Neural cell (in vitro differentiated cells): ENCODE data around the gene PARM1. TPM values are rescaled to one million over a fixed set of nuclear protein-coding genes. Genes with fewer than 3 reads are reported as not detected.

Experiments used
- H2AFZ ChIP-seq: fragments of 200-600, 300-800 bp; sonication (generic), shearing (Covaris generic); 2 replicates; pipeline ENCODE4 v1.6.0; 2014; ENCODE audit warnings: low read depth, mild to moderate bottlenecking, antibody characterized with exemption, low read length, moderate library complexity
- H3F3A ChIP-seq: fragments of 200-600 bp; shearing (Covaris generic); 2 replicates; pipeline ENCODE4 v1.6.1; 2016; ENCODE audit warnings: mild to moderate bottlenecking, moderate library complexity, mixed read lengths, antibody characterized with exemption, low read length; ENCODE audit not compliant: insufficient read depth, poor library complexity, severe bottlenecking
- H3K27ac ChIP-seq: fragments of 200-600, 300-800 bp; sonication (generic), shearing (Covaris generic); 2 replicates; pipeline ENCODE4 v1.5.1; 2014; ENCODE audit warnings: mild to moderate bottlenecking, low read length, moderate library complexity
- H3K27me3 ChIP-seq: fragments of 300-800, 200-600 bp; sonication (generic), shearing (Covaris generic); 2 replicates; pipeline ENCODE4 v1.6.0; 2014; ENCODE audit warnings: mild to moderate bottlenecking, low read depth, low read length, moderate library complexity; ENCODE audit not compliant: insufficient read depth
- H3K36me3 ChIP-seq: fragments of 300-800, 200-600 bp; sonication (generic), shearing (Covaris generic); 2 replicates; pipeline ENCODE4 v1.5.1; 2014; ENCODE audit warnings: mild to moderate bottlenecking, antibody characterized with exemption, low read length, moderate library complexity; ENCODE audit not compliant: insufficient read depth
- H3K4me2 ChIP-seq: fragments of 300-800, 200-600 bp; sonication (generic), shearing (Covaris generic); 2 replicates; pipeline ENCODE4 v1.6.0; 2014; ENCODE audit warnings: mild to moderate bottlenecking, low read length
- H3K4me3 ChIP-seq: fragments of 300-800, 200-600 bp; sonication (generic), shearing (Covaris generic); 2 replicates; pipeline ENCODE4 v1.5.1; 2014; ENCODE audit warnings: mild to moderate bottlenecking, low read length, moderate library complexity
- H3K79me2 ChIP-seq: fragments of 200-600 bp; shearing (Covaris generic); replicated peaks from 2 replicates; pipeline ENCODE4 v1.6.0; 2014; ENCODE audit warnings: mild to moderate bottlenecking, low read length, moderate library complexity; ENCODE audit not compliant: insufficient read depth
- H3K9ac ChIP-seq: fragments of 300-800, 200-600 bp; sonication (generic), shearing (Covaris generic); 2 replicates; pipeline ENCODE4 v1.6.1; 2016; ENCODE audit warnings: mild to moderate bottlenecking, low read length, mixed read lengths
- H3K9me2 ChIP-seq: fragments of 200-600 bp; shearing (Covaris generic); 2 replicates; pipeline ENCODE4 v1.6.1; 2016; ENCODE audit warnings: mild to moderate bottlenecking, low read length, mixed read lengths; ENCODE audit not compliant: insufficient read depth
- H3K9me3 ChIP-seq: fragments of 200-600, 300-800 bp; sonication (generic), shearing (Covaris generic); 2 replicates; pipeline ENCODE4 v1.6.1; 2016; ENCODE audit warnings: mild to moderate bottlenecking, mixed run types, low read length, moderate library complexity, mixed read lengths
- H4K20me1 ChIP-seq: fragments of 200-600 bp; shearing (Covaris generic); 2 replicates; pipeline ENCODE4 v1.6.1; 2016; ENCODE audit warnings: mild to moderate bottlenecking, mixed run types; ENCODE audit not compliant: insufficient read depth
- EP300 ChIP-seq: fragments of 450-650 bp; conservative IDR thresholded peaks from 2 replicates; pipeline ENCODE4 v1.6.1; 2014; ENCODE audit warnings: antibody characterized with exemption, mild to moderate bottlenecking, moderate library complexity; ENCODE audit not compliant: poor library complexity, severe bottlenecking
- EZH2 ChIP-seq: fragments of 200-600, 300-800 bp; shearing (Covaris generic), sonication (generic); IDR thresholded peaks from 2 replicates; pipeline ENCODE4 v1.6.1; 2014; ENCODE audit warnings: antibody characterized with exemption, low read length, borderline replicate concordance, mild to moderate bottlenecking; ENCODE audit not compliant: insufficient read depth, poor library complexity, severe bottlenecking
- MXI1 ChIP-seq: fragments of 450-650 bp; conservative IDR thresholded peaks from 2 replicates; pipeline ENCODE4 v1.6.1; 2014; ENCODE audit warnings: antibody characterized with exemption, mild to moderate bottlenecking; ENCODE audit not compliant: poor library complexity, severe bottlenecking
- POLR2AphosphoS5 ChIP-seq: IDR thresholded peaks from 2 replicates; pipeline ENCODE4 v1.6.1; 2012
- RAD21 ChIP-seq: fragments of 450-650 bp; conservative IDR thresholded peaks from 2 replicates; pipeline ENCODE4 v1.6.1; 2014; ENCODE audit warnings: antibody characterized with exemption, mild to moderate bottlenecking, moderate library complexity
- SMC3 ChIP-seq: fragments of 450-650 bp; conservative IDR thresholded peaks from 2 replicates; pipeline ENCODE4 v1.6.1; 2014; ENCODE audit warnings: antibody characterized with exemption, mild to moderate bottlenecking, moderate library complexity; ENCODE audit not compliant: poor library complexity
- TAF1 ChIP-seq: IDR thresholded peaks from 2 replicates; pipeline ENCODE4 v1.6.1; 2012; ENCODE audit warnings: low read depth
- polyA plus RNA-seq: library from polyadenylated mRNA; depleted of rRNA; stranded (reverse); fragments of >200 nt; gene quantifications from 2 replicates; pipeline ENCODE4 v1.2.3, GENCODE V29; 2014
- TF ChIP-seq, protein P1 (sequence below): IDR thresholded peaks from 2 replicates; pipeline ENCODE4 v1.6.1; 2012; ENCODE audit warnings: borderline replicate concordance
- TF ChIP-seq, protein P2 (sequence below): fragments of 450-650 bp; IDR thresholded peaks from 2 replicates; pipeline ENCODE4 v1.5.1; 2014; ENCODE audit warnings: antibody characterized with exemption, mild to moderate bottlenecking, moderate library complexity; ENCODE audit not compliant: poor library complexity, severe bottlenecking

The PARM1 gene
- polyA plus RNA-seq, 1 donor from 2014 or later, result 1.3 TPM

DNA sequence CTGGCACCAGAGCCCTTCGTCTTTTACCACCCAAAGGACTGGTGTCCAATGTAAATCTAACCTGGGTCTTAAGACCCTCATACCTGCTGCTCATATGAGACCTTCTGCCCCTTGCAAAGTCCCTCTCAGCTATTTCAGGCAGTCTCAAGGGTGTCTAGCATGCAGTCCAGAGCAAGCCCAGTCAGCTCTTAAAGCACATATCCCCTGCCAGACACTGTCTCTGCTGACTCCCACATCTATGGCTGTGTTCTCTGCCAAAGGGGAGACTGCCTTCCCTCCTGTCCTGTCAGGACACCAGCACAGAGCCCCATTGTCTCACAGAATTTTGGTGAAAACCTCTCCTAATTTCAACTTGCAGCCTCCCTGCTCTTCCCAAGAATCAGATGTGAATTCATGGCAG is 118.5 kb downstream of the PARM1 start:
- Histone ChIP-seq H3F3A (no peaks in the 10 kb centered on the region), H3K4me2 (no peak overlapping the region), H3K4me3 (no peak overlapping the region), H4K20me1 (no peaks in the 10 kb centered on the region), H3K36me3 (no peaks in the 10 kb centered on the region), H3K9me3 (no peaks in the 10 kb centered on the region), H3K9ac (no peak overlapping the region), H2AFZ (no peak overlapping the region), H3K9me2 (no peaks in the 10 kb centered on the region), H3K27ac (no peak overlapping the region), H3K79me2 (no peaks in the 10 kb centered on the region), H3K27me3 (no peaks in the 10 kb centered on the region)
- TF ChIP-seq RAD21 (no peak), EP300 (no peak), POLR2AphosphoS5 (no peak), MXI1 (no peak), SMC3 (no peak), EZH2 (no peak), TAF1 (no peak)
- TF ChIP-seq, protein P1, sequence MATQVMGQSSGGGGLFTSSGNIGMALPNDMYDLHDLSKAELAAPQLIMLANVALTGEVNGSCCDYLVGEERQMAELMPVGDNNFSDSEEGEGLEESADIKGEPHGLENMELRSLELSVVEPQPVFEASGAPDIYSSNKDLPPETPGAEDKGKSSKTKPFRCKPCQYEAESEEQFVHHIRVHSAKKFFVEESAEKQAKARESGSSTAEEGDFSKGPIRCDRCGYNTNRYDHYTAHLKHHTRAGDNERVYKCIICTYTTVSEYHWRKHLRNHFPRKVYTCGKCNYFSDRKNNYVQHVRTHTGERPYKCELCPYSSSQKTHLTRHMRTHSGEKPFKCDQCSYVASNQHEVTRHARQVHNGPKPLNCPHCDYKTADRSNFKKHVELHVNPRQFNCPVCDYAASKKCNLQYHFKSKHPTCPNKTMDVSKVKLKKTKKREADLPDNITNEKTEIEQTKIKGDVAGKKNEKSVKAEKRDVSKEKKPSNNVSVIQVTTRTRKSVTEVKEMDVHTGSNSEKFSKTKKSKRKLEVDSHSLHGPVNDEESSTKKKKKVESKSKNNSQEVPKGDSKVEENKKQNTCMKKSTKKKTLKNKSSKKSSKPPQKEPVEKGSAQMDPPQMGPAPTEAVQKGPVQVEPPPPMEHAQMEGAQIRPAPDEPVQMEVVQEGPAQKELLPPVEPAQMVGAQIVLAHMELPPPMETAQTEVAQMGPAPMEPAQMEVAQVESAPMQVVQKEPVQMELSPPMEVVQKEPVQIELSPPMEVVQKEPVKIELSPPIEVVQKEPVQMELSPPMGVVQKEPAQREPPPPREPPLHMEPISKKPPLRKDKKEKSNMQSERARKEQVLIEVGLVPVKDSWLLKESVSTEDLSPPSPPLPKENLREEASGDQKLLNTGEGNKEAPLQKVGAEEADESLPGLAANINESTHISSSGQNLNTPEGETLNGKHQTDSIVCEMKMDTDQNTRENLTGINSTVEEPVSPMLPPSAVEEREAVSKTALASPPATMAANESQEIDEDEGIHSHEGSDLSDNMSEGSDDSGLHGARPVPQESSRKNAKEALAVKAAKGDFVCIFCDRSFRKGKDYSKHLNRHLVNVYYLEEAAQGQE, result no peak
- TF ChIP-seq, protein P2, sequence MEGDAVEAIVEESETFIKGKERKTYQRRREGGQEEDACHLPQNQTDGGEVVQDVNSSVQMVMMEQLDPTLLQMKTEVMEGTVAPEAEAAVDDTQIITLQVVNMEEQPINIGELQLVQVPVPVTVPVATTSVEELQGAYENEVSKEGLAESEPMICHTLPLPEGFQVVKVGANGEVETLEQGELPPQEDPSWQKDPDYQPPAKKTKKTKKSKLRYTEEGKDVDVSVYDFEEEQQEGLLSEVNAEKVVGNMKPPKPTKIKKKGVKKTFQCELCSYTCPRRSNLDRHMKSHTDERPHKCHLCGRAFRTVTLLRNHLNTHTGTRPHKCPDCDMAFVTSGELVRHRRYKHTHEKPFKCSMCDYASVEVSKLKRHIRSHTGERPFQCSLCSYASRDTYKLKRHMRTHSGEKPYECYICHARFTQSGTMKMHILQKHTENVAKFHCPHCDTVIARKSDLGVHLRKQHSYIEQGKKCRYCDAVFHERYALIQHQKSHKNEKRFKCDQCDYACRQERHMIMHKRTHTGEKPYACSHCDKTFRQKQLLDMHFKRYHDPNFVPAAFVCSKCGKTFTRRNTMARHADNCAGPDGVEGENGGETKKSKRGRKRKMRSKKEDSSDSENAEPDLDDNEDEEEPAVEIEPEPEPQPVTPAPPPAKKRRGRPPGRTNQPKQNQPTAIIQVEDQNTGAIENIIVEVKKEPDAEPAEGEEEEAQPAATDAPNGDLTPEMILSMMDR, result no peak

DNA sequence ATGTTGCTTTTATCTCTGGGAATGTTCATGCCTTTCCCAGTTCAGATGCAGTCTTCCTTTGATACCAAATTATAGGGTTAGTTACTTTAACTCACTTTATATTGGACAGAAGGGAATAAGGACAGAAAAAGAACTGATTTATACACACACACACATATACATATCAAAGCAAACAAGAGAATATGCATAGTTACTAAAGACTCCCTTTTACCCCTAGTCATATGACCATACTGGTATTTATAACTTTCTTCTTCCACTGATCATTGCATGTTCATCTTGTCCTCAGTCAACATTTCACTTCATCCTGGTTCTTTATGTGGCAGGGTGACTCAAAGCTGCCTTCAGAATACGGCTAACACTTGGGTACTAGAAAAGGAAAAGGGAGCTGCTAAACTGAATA is 120.4 kb downstream of the PARM1 start:
- TF ChIP-seq, protein P2, result no peak
- no peak for TF ChIP-seq MXI1
- no peak for TF ChIP-seq EP300
- TF ChIP-seq EZH2, result no peak
- Histone ChIP-seq H3K9me3 (no peaks in the 10 kb centered on the region), H3K79me2 (no peaks in the 10 kb centered on the region), H3K9ac (no peak overlapping the region), H3K27ac (no peak overlapping the region), H2AFZ (no peak overlapping the region), H3K9me2 (no peaks in the 10 kb centered on the region), H3F3A (no peaks in the 10 kb centered on the region), H3K4me3 (no peak overlapping the region), H3K4me2 (no peak overlapping the region), H3K27me3 (no peaks in the 10 kb centered on the region), H4K20me1 (no peaks in the 10 kb centered on the region), H3K36me3 (no peaks in the 10 kb centered on the region)
